Stimulated activated CD4-positive, alpha-beta T cell treated with anti-CD3 and anti-CD28 coated beads, Interleukin-15, amount 100 ng/mL, for 24 hours (primary cell): ENCODE data around the gene PPP2R2D.
"Not testable (repeated sequence)": the region's sequence is repeated elsewhere in the genome, so short reads cannot be mapped to it uniquely, and the experiment has no call there.

ENCODE experiments used
- DNase-seq: peaks from one replicate; pipeline ENCODE4 v3.0.0-alpha.2; 2020

The PPP2R2D gene

DNA sequence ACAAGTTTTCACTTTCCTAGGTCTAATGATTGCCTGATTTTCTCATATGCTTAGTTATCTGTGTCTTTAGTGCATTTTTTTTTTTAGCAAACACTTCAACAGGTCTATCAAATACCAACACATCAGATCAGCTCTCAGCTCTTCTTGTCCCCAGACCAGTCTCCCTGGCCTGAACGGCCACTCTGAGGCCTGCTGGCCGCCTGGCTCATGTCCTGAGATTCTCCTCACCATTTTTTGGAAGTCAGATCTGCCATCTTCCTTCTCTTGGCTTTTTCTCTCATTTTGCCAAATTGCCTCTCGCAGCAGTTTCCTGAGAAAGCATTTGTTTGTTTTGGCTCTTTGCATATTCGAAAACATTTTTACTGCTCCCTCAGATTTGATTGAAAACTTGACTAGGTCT is 29.3 kb downstream of the PPP2R2D start:
- DNase-seq = no peak

DNA sequence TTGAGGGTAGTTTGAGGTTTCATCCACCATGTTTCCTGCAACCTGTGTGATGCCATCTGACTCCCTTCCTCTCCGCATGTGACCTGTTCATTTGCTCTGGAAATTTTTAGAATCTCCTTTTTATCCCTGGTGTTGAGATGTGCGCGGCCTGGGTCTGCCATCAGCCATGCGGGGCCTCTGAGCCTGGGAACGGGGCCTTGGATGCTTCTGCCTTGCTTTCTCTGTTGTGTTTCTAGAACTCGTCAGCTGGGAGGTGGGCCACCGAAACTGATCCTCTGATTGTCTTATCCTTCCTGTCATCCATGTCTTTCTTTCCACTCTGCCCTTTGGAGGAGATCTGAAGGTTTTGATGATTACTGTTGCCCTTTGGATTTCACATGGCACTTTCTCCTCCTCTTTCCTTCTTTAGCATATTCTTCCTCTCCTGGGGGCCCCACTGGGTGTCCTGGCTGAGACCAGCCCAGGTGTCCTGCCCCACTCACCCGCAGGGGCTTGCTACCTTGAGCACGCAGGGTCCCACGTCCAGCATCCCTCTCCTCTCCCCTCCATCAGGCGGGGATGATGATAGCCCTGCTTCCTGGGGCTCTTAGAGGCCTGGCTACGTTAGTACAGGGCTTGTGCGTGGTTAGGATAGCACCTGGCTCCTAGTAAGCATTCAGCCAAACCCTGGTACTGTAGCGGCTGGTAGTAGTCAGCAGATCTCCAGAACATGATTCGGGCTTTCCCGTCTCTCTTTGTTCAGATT is 29.9 kb downstream of the PPP2R2D start:
- DNase-seq = no peak

DNA sequence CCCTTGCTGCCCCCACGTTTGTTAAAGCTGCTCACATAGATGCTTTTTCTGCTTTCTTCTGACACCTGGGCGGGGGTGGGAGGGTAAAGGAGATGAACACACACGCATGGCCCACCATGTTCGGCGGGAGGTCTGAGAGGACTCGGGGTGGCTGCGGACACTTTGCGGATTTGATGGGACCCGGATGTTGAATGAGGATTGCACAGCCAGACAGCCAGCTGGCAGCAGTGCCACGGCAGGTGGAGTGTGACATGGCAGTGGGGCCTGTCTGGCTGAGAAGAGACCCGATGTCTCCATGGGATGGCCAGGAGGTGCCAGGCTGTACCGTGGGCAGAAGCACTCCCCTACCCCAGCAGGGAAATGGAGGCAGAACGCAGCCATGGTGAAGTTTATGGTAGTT is 31.2 kb downstream of the PPP2R2D start:
- no peak for DNase-seq

DNA sequence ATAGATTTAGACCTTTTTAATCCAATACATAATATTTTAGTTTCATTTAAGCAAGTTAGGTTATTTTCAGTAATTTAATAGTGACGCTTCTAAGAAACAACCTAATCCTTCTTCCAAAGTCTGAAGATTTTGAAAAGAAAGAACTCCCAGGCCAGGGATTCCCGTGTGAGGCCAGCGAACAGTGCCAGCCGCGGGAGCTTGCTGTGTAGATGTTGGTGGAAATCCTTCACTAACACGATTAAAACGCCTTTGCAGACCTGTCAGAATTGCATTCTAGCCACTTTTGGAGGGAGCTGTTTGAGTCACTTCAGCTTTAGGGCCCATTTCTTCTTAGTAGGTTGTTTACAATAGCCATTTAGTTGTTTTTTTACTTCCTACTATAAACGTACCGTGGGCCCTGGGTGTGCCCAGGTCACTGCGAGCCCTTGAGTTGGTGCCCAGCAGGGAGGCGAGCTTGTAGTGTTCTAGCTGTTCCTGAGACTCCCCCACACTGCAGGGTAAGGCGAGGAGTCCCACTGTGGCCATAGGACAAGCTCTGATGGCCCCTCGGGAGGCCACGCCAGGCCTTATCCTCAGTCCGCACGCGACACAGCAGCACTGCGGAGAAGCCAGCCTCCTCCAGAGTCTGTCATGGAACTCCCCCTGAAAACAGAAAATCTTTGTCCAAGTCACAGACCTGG is 32.3 kb downstream of the PPP2R2D start:
- no peak for DNase-seq

DNA sequence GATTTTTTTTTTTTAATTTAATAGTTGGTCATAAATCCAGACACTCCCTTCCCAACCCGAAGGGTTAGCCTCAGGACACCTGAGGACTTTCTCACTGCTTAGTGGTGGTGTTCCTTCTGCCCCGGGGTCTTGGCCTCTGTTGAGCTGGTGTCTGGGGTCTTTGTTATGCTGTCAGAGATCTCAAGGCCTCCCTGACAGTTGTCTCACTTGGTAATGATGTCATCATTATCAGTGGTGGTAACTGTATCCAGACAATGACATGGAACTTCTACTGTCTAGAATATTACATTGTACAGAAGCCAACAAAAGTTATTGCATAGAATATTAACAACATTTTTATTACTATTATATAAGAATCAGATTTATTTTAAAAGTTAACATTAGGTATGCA is 32.9 kb downstream of the PPP2R2D start:
- DNase-seq = no peak

DNA sequence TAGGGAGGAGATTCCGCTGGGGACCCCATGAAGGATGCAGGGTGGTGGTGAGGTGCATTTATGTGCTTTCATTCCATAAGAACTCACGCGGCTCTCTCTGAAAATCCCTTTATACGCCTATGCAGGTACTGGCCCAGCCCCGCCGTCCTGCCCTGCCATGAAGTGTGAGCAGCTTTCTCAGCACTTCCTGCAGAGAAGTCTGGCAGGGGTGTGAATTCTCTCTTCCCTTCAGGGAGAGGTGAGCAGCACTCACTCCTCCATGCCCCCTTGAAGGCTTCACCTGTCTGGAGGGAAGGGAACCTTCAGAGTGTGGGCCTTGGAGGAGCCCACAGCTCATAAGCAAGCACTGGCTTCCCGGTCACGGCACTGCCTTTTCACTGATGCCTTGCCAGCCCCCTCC is 34.0 kb downstream of the PPP2R2D start:
- no peak for DNase-seq

DNA sequence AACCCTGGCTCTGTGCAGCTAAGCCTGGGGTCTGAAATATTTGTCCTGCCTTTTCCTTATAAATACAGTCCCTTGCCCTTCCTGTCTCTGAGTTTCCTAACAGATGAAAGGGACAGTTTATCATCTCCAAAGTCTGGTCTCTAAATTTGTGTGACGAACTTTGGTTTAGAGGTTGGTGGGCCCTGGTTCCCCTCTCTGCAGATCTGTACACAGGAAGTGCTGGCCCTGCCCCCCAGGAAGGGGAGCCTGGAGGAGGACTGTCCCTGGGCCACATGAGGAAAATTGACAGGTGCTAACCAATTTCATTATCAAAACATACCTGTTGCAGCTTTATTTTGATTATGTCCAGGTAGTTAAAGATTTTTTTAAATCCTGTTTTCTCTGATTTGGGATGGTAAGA is 34.5 kb downstream of the PPP2R2D start:
- no peak for DNase-seq

DNA sequence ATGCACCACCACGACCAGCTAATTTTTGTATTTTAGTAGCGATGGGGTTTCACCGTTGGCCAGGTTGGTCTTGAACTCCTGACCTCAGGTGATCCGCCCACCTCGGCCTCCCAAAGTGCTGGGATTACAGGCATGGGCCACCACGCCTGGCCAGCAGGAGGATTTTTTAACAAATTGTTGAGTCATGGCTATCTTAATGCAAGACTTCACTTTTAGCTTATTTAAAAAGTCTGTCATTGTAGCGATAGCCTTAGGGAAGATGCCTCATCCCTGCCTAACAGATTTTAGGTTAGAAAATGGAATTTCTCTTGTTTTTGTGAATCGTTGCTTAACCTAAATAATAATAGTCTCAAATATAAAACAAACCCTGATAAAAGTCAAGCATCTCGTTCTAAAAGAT is 35.5 kb downstream of the PPP2R2D start:
- no peak for DNase-seq

DNA sequence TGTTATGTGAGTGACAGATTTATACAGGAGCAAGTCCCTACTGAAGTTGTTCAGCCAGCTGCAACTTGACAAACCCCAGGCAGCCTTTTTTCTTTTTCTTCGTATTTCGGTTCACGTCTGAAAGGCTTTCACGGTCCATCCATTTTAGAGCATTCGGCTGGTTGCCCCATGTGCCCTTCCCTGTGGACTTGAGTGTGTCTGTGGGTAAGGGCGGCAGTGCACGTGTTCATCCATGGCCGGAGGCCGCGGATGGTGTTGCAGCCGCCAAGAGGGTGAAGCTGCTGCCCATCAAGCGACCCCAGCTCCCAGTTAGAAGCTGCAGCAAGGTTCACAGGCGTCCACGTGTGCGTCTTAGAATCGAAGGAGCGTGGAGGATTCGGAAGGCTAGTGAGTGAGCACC is 35.9 kb downstream of the PPP2R2D start:
- DNase-seq = no peak

DNA sequence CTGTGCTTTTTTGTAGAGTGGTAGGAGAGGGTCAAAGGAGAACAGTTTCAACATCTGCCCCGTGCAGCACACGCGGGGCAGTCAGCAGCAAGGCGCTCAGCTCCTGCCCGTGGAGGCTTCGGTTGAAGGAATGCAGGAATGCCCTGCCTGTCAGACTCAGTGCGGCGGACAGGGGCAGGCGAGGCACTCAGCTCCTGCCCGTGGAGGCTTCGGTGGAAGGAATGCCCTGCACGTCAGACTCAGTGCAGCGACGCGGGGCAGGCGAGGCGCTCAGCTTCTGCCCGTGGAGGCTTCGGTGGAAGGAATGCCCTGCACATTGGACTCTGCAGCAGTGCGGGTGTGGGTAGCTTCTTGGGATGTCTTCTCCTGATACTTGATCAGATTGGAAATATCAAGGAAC is 37.0 kb downstream of the PPP2R2D start:
- no peak for DNase-seq

DNA sequence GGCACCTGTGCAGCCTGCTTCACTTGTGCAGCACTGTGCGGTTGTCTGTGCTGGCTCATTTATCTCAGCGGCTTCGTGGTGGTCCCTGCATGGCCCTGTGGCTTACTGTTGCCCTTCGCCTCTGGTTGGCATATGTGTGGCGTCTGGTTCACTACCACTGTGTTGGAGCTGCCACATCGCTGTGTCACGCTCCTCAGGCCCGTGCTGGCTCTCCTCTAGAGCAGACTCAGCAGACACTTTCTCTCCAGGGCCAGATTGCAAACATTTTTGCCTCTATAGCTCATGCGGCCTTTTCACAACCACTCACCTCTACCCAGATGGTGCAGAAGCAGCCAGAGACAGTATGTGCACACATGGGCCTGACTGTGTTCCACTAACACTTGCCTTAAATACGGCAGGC is 37.9 kb downstream of the PPP2R2D start:
- DNase-seq = no peak

DNA sequence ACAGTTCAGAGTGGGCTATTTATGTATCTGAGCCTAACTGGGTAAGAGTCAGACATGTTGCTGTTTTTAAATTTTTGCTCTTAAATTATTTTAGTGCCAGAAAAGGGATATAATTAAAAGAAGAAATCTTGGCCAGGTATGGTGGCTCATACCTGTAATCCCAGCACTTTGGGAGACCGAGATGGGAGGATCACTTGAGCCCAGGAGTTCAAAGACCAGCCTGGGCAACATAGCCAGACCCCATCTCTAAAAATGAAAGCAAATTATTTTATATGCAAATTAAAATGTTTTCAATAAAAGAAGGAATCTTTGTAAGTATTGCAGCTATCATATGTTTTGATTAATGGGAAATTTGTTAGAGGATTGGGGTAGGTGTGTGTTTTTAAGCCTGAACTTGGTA is 41.6 kb downstream of the PPP2R2D start:
- DNase-seq = no peak

DNA sequence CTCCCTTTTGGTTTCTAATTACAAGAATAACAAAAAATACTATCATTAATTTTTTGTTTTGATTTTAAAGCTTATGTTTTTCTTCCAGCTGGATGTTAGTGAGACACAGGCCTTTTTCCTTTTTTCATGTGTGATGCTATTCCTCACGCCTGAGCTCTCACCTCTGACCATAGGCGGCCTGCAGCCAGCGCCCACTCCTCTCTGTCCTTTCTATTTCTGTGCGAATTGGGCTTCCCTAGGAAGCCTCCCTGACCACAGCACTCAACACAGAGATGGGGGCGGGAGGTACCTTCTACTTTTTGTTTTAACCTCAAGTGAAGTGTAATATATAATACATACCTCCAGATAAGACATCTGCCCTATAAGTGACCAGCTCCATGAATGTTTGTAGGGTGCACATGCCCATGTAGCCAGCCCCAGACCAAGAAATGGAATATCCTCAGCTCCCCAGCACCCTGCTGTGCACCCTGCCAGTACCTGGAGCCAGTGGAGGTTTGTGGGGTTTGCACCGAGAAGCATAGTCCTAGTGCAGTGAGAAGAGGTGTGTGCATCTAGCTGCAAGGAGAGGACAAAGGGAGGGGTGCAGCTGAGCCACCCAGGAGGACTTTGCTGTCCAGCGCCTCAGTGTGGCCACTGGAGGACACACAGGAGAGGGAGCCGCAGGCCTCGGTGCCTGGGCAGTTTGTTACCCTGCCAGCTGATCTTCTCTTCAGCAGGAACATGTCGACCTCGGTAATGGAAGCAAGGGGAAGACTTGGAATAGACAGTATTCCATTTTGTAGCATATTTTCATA is 42.4 kb downstream of the PPP2R2D start:
- DNase-seq = peak; percentile 21

DNA sequence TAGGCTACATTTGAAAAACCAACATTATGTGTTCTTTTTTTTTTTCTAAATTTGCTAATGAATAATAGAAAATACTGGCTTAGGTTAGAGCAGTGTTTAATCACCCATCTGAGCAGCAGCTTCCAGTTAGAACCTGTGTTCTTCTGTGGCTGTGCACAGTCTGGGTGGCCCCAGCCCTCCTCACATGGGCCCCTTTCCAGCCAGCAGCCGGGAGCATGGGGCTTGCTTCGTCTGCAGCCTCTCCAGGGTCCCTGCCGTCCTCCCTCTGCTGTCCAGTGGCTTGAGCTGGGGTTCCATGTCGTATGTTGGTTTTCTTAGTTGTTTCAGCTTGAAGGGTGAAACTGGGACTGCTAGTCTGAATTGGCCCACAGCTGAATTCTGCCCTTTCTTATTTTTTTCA is 43.6 kb downstream of the PPP2R2D start:
- no peak for DNase-seq

DNA sequence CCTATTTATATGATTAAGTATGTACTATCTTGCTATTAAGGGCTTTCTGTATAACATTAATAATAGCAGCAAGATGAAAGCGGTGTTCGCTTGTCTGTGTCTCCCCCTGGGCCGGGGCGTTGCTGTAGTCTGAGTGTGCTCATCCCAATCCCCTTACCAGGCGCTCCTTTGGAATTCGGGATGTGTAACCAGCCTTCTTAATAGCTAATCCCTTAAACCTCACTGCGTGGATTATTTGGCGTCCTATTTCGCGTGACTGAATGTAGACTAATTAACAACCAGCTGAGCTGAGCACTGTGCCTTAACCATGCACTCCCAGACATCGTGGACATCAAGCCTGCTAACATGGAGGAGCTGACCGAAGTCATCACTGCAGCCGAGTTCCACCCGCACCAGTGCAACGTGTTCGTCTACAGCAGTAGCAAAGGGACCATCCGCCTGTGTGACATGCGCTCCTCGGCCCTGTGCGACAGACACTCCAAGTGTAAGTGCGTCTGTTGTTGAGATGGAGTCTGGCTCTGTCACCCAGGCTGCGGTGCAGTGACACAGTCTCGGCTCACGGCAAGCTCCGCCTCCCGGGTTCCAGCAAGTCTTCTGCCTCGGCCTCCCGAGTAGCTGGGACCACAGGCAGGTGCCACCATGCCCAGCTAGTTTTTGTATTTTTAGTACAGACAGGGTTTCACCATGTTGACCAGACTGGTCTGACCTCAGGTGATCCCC is 44.3 kb downstream of the PPP2R2D start:
- DNase-seq = no peak

DNA sequence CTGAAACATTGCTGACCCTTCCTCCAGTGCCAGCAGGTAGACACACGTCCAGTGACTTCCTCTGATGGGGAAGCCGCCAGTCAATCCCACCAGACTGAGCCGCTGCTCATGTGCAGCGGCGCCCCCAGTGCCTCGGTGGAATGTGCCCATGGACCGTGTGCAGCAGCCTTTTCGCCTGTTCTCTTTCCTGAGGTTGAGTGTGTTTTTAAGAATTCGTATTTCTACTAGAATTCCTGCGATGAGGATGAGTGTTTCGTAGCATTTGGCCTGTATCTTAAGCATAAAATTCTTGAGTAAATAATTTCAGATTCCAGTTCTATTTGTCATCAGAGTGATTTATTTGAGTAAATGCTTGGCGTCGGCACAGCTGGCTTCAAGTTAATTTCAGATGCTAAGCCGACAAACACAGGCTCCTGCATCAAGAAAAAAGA is 45.5 kb downstream of the PPP2R2D start:
- no peak for DNase-seq

DNA sequence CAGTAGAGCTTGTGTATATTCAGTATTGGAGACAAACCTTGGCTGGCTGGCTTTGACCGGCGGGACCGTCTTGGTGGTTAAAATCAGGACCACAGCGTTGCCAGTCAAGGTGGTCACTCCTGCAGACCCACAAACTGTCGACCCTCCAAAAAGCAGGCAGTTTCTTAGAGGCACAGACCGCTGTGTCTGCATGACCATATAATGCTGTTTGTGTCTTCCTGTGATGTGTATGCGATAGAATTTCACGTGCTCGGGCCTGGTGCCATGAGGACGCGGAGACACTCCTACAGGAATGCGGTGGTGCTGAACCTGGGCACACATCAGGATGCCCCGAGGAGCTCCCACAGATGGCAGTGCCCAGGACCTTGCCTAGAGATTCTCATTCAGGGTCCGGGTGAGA is 46.1 kb downstream of the PPP2R2D start:
- no peak for DNase-seq

DNA sequence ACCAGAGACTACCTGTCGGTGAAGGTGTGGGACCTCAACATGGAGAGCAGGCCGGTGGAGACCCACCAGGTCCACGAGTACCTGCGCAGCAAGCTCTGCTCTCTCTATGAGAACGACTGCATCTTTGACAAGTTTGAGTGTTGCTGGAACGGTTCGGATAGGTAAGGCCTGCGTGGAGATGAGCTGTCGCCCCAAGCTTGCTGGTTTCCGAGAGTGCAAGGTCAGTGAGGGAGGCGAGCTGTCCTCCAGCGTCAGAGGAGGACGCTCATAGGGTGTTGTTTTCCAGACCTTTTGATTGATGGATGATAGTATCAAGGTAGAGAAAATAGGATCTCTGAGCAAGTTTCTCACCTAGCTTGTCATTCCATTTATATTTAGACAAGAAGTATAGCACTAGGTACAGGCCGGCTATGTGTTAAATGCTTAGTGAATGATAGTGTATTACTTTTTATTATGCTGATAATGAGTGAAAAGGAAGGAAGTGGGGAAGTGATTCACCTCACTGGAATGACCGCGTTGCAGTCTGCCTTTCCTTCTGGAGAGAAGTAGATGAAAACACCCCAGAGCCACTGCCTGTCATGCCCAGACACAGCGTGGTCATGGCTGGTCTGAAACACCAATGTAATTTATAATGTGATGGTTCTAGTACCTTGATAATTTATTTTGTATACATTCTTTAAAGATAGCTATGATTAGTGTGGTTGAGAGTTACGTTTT is 47.0 kb downstream of the PPP2R2D start:
- DNase-seq = no peak

DNA sequence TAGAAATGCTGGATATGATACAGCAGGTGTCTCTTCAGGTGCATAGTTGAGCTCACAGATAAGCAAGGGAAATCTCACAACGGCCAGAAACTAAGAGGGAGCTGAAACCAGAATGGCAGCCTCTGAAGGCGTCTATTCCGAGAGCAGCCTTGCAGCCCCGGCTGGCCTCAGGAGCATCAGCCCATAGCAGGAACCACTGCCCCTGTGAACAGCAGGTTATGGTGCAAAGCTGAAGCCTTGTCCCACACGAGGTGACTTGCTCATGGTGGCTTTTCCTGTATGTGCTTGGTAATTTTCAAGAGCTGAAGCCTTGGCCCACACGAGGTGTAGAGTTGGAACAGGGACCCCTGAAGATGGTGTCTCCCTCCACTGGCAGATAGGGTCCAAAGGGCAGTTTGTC is 47.7 kb downstream of the PPP2R2D start:
- no peak for DNase-seq

DNA sequence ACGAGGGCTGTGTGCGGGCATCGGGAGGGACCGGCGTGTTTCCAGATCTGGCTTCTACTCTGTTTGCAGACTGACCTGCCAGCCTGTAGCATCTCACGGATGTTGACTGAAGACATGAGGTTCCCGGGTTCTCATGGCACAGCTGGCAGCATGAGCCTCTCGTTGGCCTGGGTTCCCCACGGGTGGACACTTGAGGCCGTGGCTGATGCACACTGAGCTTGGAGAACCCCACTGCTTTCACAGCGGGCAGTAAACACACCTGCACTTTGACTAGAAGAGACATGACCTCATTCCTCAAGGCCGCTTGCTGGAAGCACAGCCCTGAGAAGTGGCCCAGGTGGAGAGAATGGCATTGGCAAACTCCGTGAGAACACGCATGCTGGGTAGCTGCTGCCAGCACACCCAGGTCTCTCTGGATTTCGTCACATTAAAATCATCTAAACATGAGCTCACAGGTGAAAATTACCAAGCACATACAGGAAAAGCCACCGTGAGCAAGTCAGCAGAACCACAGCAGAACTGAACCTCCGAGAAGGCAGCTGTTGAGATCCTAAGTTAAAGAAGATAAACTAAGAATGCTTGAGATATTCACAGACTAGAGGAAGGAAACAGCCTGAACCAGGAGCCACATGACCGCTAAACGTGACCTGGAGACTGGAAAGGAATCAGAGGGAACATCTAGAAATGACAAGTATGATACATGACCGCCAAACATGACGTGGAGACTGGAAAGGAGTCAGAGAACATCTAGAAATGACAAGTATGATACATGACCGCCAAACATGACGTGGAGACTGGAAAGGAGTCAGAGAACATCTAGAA is 48.4 kb downstream of the PPP2R2D start:
- no peak for DNase-seq

DNA sequence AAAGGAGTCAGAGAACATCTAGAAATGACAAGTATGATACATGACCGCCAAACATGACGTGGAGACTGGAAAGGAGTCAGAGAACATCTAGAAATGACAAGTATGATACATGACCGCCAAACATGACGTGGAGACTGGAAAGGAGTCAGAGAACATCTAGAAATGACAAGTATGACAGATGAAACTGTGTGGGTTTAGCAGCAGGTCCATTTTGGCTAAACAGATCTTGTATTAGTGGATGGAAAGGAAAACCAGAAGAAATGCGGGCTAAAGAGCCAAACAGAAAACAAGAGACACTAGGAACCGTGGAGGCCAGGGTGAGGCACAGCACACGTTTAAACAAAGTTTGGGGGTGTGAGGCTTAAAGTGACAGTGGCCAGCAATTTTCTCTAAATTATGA is 49.1 kb downstream of the PPP2R2D start:
- not testable (repeated sequence) for DNase-seq
